ENCODE measurements around the gene TPPP.
"Not testable (repeated sequence)": the region's sequence is repeated elsewhere in the genome, so short reads cannot be mapped to it uniquely, and the experiment has no call there.

Gene TPPP

GRCh38 chr5:634191-634590 lies 59.0 kb downstream of the TPPP start:
- no peak for DNase-seq (ENCODE audit: insufficient read length, low spot score)
- FAIRE-seq, result no peak

- DNase-seq (ENCODE audit: insufficient read length, low spot score) (peak; percentile 72), FAIRE-seq (no peak)
Observed at GRCh38 chr5:633501-633955, 59.6 kb downstream of the TPPP start.

DNA sequence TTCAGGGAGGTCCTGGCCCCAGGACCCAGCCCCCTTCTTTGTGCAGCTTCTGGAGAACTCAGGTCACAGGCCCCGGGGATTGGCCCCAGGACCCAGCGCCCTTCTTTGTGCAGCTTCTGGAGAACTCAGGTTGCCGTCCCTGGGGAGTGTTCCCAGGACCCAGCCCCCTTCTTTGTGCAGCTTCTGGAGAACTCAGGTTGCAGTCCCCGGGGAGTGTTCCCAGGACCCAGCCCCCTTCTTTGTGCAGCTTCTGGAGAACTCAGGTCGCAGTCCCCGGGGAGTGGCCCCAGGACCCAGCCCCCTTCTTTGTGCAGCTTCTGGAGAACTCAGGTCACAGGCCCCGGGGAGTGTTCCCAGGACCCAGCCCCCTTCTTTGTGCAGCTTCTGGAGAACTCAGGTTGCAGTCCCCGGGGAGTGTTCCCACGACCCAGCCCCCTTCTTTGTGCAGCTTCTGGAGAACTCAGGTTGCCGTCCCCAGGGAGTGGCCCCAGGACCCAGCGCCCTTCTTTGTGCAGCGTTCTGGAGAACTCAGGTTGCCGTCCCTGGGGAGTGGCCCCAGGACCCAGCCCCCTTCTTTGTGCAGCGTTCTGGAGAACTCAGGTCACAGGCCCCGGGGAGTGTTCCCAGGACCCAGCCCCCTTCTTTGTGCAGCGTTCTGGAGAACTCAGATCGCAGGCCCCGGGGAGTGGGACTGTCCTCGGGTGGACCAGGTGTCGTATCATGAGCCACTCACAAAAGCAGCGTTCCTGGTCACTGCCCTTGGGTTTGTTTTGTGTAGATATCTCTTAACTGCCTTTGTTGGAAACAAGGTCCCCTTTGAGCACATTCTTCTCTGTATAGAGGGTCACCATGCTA lies 64.6 kb downstream of the TPPP start:
- not testable (repeated sequence) for DNase-seq (ENCODE audit: insufficient read length, low spot score)
- FAIRE-seq, result peak; percentile 44

GRCh38 chr5:627840-628239 lies 65.3 kb downstream of the TPPP start:
- no peak for FAIRE-seq

DNA sequence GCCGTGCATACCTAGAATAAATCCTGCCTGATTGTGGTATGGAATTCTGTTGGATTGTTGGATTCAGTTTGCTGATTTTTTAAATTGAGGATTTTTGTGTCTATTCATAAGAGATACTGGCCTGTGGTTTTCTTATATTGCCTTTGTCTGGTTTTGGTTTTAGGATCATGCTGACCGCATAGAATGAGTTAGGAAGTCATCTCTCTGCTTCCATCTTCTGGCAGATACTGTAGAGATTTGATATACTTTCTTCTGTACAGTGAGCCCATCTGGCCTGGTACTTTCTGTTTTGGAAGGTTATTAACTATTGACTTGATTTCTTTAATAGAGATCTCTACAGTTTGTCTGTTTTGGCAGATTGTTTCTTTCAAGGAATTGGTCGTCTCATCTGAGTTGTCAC lies 66.3 kb downstream of the TPPP start:
- DNase-seq (ENCODE audit: insufficient read length, low spot score), result no peak
- FAIRE-seq, result no peak

More at GRCh38 chr5:627840-628239, 65.3 kb downstream of the TPPP start:
- DNase-seq (ENCODE audit: insufficient read length, low spot score), result no peak

DNA sequence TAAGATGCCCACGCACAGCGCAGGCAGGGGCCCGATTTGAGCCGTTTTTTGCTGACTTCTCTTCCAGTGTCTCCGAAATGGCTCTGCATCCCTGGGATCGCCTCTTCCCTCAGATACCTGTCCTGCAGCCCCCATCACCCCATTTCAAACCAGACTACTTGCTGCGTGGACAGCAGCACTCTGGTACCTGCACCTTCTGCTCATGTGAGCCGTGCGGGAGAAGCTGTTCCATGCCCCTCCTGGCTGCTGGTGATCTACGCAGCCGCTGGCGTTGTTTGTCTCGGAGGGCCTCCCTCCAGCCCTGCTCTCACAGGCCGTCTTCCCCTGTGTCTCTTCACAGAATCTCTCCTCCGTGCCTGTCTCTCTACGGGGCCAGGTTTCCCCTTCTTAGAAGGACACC lies 67.6 kb downstream of the TPPP start:
- FAIRE-seq, result no peak
- DNase-seq (ENCODE audit: insufficient read length, low spot score), result no peak

GRCh38 chr5:624951-625230 lies 68.3 kb downstream of the TPPP start:
- DNase-seq (ENCODE audit: insufficient read length, low spot score) (no peak), FAIRE-seq (no peak)

GRCh38 chr5:624118-624950 lies 68.8 kb downstream of the TPPP start:
- DNase-seq (ENCODE audit: insufficient read length, low spot score), result no peak
- no peak for FAIRE-seq

GRCh38 chr5:623531-623930 lies 69.6 kb downstream of the TPPP start:
- no peak for DNase-seq (ENCODE audit: insufficient read length, low spot score)
- FAIRE-seq, result peak; percentile 62

DNA sequence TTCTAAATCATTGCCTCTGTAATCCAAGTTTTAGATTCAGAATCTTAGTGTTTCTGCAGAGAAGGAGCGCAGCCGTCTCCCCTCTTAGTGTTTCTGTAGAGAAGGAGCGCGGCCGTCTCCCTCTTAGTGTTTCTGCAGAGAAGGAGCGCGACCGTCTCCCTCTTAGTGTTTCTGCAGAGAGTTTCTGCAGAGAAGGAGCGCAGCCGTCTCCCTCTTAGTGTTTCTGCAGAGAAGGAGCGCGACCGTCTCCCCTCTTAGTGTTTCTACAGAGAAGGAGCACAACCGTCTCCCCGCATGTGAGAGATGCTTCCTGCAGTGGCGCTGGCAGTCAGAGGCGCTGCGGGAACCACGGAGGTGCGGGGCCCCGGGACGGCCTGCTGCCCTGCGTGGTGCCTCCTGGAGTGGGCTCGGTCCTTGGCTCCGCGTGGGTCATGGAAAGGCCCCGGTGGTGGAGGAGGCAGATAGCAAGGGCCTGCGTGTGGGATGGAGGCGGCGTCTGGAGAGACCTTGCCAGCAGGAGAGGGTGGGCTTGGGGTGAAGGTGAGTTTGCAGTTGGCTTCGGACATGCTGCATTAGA lies 70.1 kb downstream of the TPPP start:
- FAIRE-seq, result no peak

DNA sequence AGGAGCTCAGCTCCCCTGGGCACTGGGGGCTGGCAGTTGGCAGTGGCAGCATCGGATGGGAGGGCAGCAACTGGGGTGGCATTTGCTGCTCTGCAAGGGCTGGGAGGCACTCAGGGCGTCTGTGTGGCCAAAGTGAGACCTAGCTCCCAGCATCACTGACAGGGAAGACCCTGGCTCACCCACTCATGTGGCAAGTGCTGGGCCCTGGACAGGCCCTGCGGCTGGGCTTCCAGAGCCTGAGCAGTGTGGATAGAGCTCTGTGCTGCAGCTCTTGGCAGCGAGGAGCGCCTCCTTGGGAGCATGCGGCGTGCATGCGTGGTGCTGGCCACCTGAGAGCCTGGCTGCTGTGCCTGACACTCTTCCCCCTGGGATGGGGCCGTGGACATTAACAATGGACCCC lies 70.8 kb downstream of the TPPP start:
- no peak for DNase-seq (ENCODE audit: insufficient read length, low spot score)
- no peak for FAIRE-seq

More for the DNA sequence above, 70.1 kb downstream of the TPPP start:
- DNase-seq (ENCODE audit: insufficient read length, low spot score), result no peak

DNA sequence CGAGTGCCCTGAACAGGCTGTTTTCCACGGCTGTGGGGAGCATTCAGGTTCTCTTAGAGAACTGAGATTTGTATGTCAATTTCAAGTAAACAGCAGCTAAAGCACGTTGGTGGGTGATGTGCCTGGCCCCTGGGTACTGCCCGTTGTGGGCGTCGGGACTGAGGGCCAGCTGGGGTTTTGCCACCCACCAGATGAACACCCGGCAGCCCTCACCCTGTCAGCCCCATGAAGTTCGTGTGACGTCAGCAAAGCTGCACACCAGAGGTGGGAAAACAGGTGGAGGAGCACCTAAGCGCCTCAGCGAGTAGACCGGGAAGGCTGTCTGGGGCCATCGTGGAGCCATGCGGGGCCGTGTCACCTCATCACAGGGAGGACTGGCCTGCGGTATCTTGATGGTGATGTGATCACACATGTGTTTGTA lies 71.8 kb downstream of the TPPP start:
- FAIRE-seq, result no peak

GRCh38 chr5:620586-621180 lies 72.5 kb downstream of the TPPP start:
- DNase-seq (ENCODE audit: insufficient read length, low spot score) (no peak), FAIRE-seq (peak; percentile 57)

More for the DNA sequence above, 71.8 kb downstream of the TPPP start:
- DNase-seq (ENCODE audit: insufficient read length, low spot score), result no peak

GRCh38 chr5:620152-620551 lies 73.0 kb downstream of the TPPP start:
- no peak for FAIRE-seq
- no peak for DNase-seq (ENCODE audit: insufficient read length, low spot score)

- FAIRE-seq (peak; percentile 69), DNase-seq (ENCODE audit: insufficient read length, low spot score) (no peak)
Observed at GRCh38 chr5:619444-619843, 73.7 kb downstream of the TPPP start.

- FAIRE-seq (no peak), DNase-seq (ENCODE audit: insufficient read length, low spot score) (no peak)
Observed at GRCh38 chr5:618450-618849, 74.7 kb downstream of the TPPP start.

- FAIRE-seq (no peak), DNase-seq (ENCODE audit: insufficient read length, low spot score) (no peak)
Observed at GRCh38 chr5:617896-618295, 75.3 kb downstream of the TPPP start.

DNA sequence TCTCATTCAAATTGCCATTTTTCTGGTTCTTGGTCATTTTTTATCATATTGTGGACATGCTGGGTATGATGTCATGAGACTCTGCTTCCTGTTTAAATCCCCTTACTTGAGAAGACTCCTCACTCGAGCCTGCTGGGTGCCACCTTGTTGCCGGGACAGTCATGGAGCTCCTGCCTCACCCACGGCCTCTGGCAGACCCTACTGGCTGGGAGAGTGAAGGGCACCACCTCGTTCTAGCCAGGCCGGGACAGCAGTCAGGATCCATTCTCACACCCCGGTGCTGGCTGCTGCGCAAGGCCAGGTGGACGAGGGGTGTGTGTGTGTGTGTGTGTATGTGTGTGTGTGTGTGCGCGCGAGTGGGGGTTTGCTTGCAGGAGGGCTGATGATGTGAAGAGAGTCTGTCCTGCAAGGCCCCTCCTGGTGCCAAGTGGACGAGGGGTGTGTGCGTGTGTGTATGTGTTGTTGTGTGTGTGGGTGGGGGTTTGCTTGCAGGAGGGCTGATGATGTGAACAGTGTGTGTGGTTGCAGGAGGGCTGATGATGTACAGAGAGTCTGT lies 76.6 kb downstream of the TPPP start:
- DNase-seq (ENCODE audit: insufficient read length, low spot score) (no peak), FAIRE-seq (no peak)

DNA sequence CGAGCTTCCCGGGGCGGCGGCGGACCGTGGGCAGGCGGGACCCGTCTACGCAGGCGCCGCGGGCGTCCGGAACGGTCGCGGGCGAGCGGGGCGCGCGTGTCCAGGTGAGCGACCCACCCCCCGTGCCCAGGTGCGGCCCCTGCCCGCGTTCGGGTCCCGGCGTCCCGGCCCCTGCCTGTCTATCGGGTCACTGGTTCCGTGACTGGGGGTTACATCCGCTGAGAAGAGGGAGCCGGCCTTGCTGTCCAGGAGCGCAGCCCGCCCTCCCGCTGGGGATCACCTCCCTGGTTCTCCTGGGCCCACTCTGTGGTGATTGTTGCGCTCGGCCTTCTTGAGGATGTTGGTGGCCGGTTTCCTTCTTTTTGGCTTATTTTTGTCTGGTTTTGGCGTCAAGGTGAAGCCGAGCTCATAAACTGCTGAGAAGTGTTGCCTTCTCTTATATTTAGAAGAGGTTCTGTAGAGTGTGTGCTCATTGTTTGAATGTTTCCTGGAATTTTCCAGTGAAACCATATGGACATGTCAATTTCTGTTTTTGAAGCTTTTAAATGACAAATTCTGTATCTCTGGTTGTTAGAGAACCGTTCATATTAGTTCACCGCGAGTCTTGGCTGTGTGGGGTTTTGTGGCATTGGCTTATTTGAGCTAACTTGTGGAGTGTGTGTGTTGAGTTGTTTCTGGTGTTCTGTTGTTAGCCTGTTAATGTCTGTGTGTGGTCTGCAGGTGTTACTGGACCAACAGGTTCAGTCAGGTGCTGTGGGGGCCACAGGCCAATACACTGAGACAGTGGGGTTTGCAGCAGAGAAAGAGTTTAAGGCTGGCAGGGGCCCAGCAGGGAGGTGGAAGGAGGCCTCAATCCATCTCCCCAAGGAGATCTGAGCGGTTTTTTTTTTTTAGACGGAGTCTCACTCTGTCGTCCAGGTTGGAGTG lies 80.4 kb downstream of the TPPP start:
- DNase-seq (ENCODE audit: insufficient read length, low spot score) (peak; percentile 55), FAIRE-seq (peak; percentile 40)
